K562 (cell line): Measurements from ENCODE around the gene NEUROD4. TPM values are rescaled to one million over a fixed set of nuclear protein-coding genes. Genes with fewer than 3 reads are reported as not detected.

Experiments
- ATAC-seq: fragments of 200-7000 bp; cut with Tn5 transposase; 3 replicates; pipeline ENCODE4 v1.9.1; 2020; ENCODE audit warnings: moderate library complexity
- BruUV-seq: library from RNA; stranded (reverse); fragments of 400-500 nt; replicated peaks from 2 replicates; lab custom pipeline; 2021; lab: Mats Ljungman, UMichigan
- CTCF ChIA-PET: fragments of 300-600 bp; formaldehyde crosslinking; extraction: SDS; loops from one replicate; lab custom pipeline; 2021; ENCODE audit warnings: low intra/inter-chr PET ratio; lab: Yijun Ruan, JAX
- POLR2A ChIA-PET: fragments of 300-600, 350-650 bp; sonication (Branson Sonifier 250); formaldehyde crosslinking; extraction: SDS; loops from one replicate; lab custom pipeline; 2021; ENCODE audit warnings: antibody characterized with exemption, inconsistent platforms; lab: Yijun Ruan, JAX
- DNase-seq, 4 experiments: peaks; one replicate each; pipeline versions ENCODE4 v3.0.0 to v3.0.0-alpha.2; 2011 to 2018; ENCODE audit warnings: low spot score in 3 of 4, mixed read lengths in 3 of 4; ENCODE audit errors: extremely low read depth in 1 of 4
- FAIRE-seq: peaks from 2 replicates; lab custom pipeline; 2011; peaks lifted over from hg19 to GRCh38; lab: Jason Lieb, UNC
- H2AFZ ChIP-seq: 2 replicates; pipeline ENCODE4 v1.6.0; 2011; ENCODE audit warnings: low read depth, low read length, control low read depth, inconsistent platforms
- H3K27ac ChIP-seq: fragments of 200-600 bp; 3 replicates; pipeline ENCODE4 v1.8.0; 2011; ENCODE audit warnings: low read depth, mild to moderate bottlenecking, control low read depth, inconsistent platforms, low read length, moderate library complexity, mixed read lengths; ENCODE audit errors: extremely low read depth
- H3K27me3 ChIP-seq, 2 experiments: fragments of 300-600 bp in 1 of 2; 2 replicates in 1 of 2; 3 replicates in 1 of 2; pipeline versions ENCODE4 v1.6.0 to v1.8.0; 2011; ENCODE audit warnings: inconsistent platforms in 2 of 2, low read length in 2 of 2, mild to moderate bottlenecking in 1 of 2, mixed read lengths in 1 of 2, moderate library complexity in 1 of 2; ENCODE audit not compliant: control insufficient read depth in 2 of 2, insufficient read depth in 2 of 2
- H3K36me3 ChIP-seq: fragments of 300-600 bp; 3 replicates; pipeline ENCODE4 v1.8.0; 2011; ENCODE audit warnings: mild to moderate bottlenecking, low read length, inconsistent platforms; ENCODE audit not compliant: control insufficient read depth, insufficient read depth
- H3K4me1 ChIP-seq, 2 experiments: fragments of 200-600 bp in 1 of 2; replicated peaks in 1 of 2; 2 replicates in 1 of 2; 3 replicates in 1 of 2; pipeline versions ENCODE4 v1.5.1 to v1.8.0; 2011; ENCODE audit warnings: inconsistent platforms in 2 of 2, low read length in 2 of 2, mild to moderate bottlenecking in 1 of 2, mixed read lengths in 1 of 2, moderate library complexity in 1 of 2; ENCODE audit not compliant: control insufficient read depth in 2 of 2, insufficient read depth in 2 of 2
- H3K4me2 ChIP-seq: 2 replicates; pipeline ENCODE4 v1.6.1; 2011; ENCODE audit warnings: low read length, control low read depth, inconsistent platforms, mixed read lengths; ENCODE audit not compliant: insufficient read depth
- H3K4me3 ChIP-seq: fragments of 200-600 bp; sonication (generic), shearing (Covaris generic); 2 replicates; pipeline ENCODE4 v1.5.1; 2016; ENCODE audit warnings: control low read depth, inconsistent platforms
- H3K79me2 ChIP-seq: fragments of 200-600 bp; 3 replicates; pipeline ENCODE4 v1.8.0; 2011; ENCODE audit warnings: low read length, inconsistent platforms; ENCODE audit not compliant: control insufficient read depth, insufficient read depth
- H3K9ac ChIP-seq, 2 experiments: 2 replicates each; pipeline versions ENCODE4 v1.6.0 to v1.6.1; 2011; ENCODE audit warnings: low read depth in 2 of 2, low read length in 2 of 2, control low read depth in 1 of 2, inconsistent platforms in 1 of 2, mild to moderate bottlenecking in 1 of 2, mixed read lengths in 1 of 2; ENCODE audit not compliant: insufficient read depth in 1 of 2
- H3K9me1 ChIP-seq: one replicate; pipeline ENCODE4 v1.6.0; 2011; ENCODE audit warnings: inconsistent platforms, mild to moderate bottlenecking, low read length, moderate library complexity; ENCODE audit not compliant: control insufficient read depth, insufficient read depth
- H3K9me3 ChIP-seq: replicated peaks from 2 replicates; pipeline ENCODE4 v1.5.1; 2011; ENCODE audit warnings: low read depth, low read length, inconsistent platforms; ENCODE audit not compliant: control insufficient read depth, insufficient read depth
- H4K20me1 ChIP-seq: replicated peaks from 2 replicates; pipeline ENCODE4 v1.6.1; 2011; ENCODE audit warnings: low read length, inconsistent platforms, mixed read lengths; ENCODE audit not compliant: control insufficient read depth, insufficient read depth
- CBX3 ChIP-seq, 2 experiments: IDR thresholded peaks; 1 replicate in 1 of 2; 2 replicates in 1 of 2; pipeline ENCODE4 v1.6.1; 2012; ENCODE audit warnings: inconsistent platforms in 2 of 2, low read length in 2 of 2, borderline replicate concordance in 1 of 2, control low read depth in 1 of 2
- CC2D1A ChIP-seq: fragments of 450-650 bp; IDR thresholded peaks from 2 replicates; pipeline ENCODE4 v1.6.1; 2017; ENCODE audit warnings: mild to moderate bottlenecking
- ELK3 ChIP-seq: fragments of 450-650 bp; formaldehyde crosslinking; IDR thresholded peaks from 2 replicates; pipeline ENCODE4 v1.4.0; 2020; ENCODE audit warnings: mild to moderate bottlenecking
- EP400 ChIP-seq: fragments of 450-650 bp; IDR thresholded peaks from 2 replicates; pipeline ENCODE4 v1.6.1; 2017; ENCODE audit warnings: antibody characterized with exemption, mild to moderate bottlenecking, moderate library complexity
- GABPB1 ChIP-seq: sonication (generic); formaldehyde crosslinking; IDR thresholded peaks from 2 replicates; pipeline ENCODE4 v1.8.0; 2022; ENCODE audit warnings: mild to moderate bottlenecking, missing genetic modification reagents
- NFIC ChIP-seq: fragments of 450-650 bp; IDR thresholded peaks from 2 replicates; pipeline ENCODE4 v1.6.1; 2017; ENCODE audit warnings: mild to moderate bottlenecking, inconsistent platforms
- TCF7L2 ChIP-seq: fragments of 150-350 bp; IDR thresholded peaks from 2 replicates; pipeline ENCODE4 v1.6.1; 2016; ENCODE audit warnings: low read depth, mild to moderate bottlenecking, low read length, moderate library complexity
- ZBTB1 ChIP-seq: sonication (generic); formaldehyde crosslinking; IDR thresholded peaks from 2 replicates; pipeline ENCODE4 v1.8.1; 2023; ENCODE audit warnings: missing genetic modification reagents, low read depth, mild to moderate bottlenecking, borderline replicate concordance
- ZC3H11A ChIP-seq: IDR thresholded peaks from 2 replicates; pipeline ENCODE4 v1.6.1; 2012; ENCODE audit warnings: low read depth, low read length, improper control_type of control experiment
- ZFPM2 ChIP-seq: fragments of 250-450 bp; sonication (Bioruptor Pico); IDR thresholded peaks from 2 replicates; pipeline ENCODE4 v1.5.1; 2022; ENCODE audit warnings: mild to moderate bottlenecking
- WGBS: fragments of 100-300 bp; shearing (Covaris generic); methylation state at CpG from one replicate; pipeline ENCODE4 v1.1.6; 2016; ENCODE audit warnings: low coverage, mixed read lengths; ENCODE audit not compliant: insufficient coverage; ENCODE audit errors: missing lambda C conversion rate; 5-methylcytosine and 5-hydroxymethylcytosine counted together
- in situ Hi-C: fragments of 300-500 bp; cut with MboI; formaldehyde crosslinking; loops from 4 replicates; pipeline ENCODE4 v1.15.0; 2018; ENCODE audit warnings: inconsistent platforms, mixed read lengths
- intact Hi-C: fragments of 100-400 bp; cut with micrococcal nuclease; formaldehyde crosslinking; loops from 2 replicates; pipeline ENCODE4 v1.14.2; 2022
- polyA plus RNA-seq, 8 experiments: library from polyadenylated mRNA; depleted of rRNA in 4 of 8; stranded (reverse) in 5 of 8; unstranded in 3 of 8; fragments of >200 nt; fragmentation: Nextera tagmentation in 2 of 8; fragmentation: Illumina TruSeq in 1 of 8; extraction: Ambion mirVana in 2 of 8; extraction: Trizol in 1 of 8; gene quantifications; 2 replicates each; pipeline versions ENCODE4 v1.2.1 to v1.2.3, GENCODE V29; 2011 to 2014; ENCODE audit warnings: inconsistent platforms in 1 of 8, missing spikeins in 1 of 8
- total RNA-seq, 7 experiments: library from RNA; depleted of rRNA in 6 of 7; stranded (reverse); fragments of >200 nt in 6 of 7; fragmentation: Illumina TruSeq in 2 of 7; extraction: Trizol in 2 of 7; gene quantifications; 2 replicates each; pipeline versions ENCODE4 v1.2.1 to v1.2.3, GENCODE V29; 2011 to 2021; ENCODE audit warnings: low replicate concordance in 1 of 7

Gene NEUROD4
- total and polyA plus RNA-seq, 9 of the 15 experiments (the other 6 are each of a cell fraction or from before 2014, with no cell fraction given) = not detected

- Histone ChIP-seq H3K27me3 (no peaks in the 10 kb centered on the region), H3K9me1 (no peaks in the 10 kb centered on the region), H3K9me3 (no peaks in the 10 kb centered on the region), H3K4me1 (peaks cover 12 to 45% of the 10 kb centered on the region in 2 experiments), H2AFZ (no peak overlapping the region), H3K79me2 (no peaks in the 10 kb centered on the region), H3K36me3 (no peaks in the 10 kb centered on the region), H3K4me2 (no peak overlapping the region), H4K20me1 (no peaks in the 10 kb centered on the region), H3K27ac (no peak overlapping the region), H3K9ac (no peak overlapping the region), H3K4me3 (no peak overlapping the region)
- no TSS peak for BruUV-seq
- in situ Hi-C loops (no loop called here), intact Hi-C loops (no loop called here)
- DNase-seq = no peak
- WGBS = 50% methylated on average over 2 of the region's 2 CpGs
- no peak for TF ChIP-seq NFIC
- no peak for TF ChIP-seq CC2D1A
- TF ChIP-seq GABPB1 (CRISPR knock-in tag) = no peak
- TF ChIP-seq ELK3 (CRISPR knock-in tag) = no peak
- TF ChIP-seq ZBTB1 (CRISPR knock-in tag) = no peak
- no peak for TF ChIP-seq ZFPM2 (CRISPR knock-in tag)
- TF ChIP-seq EP400 = no peak
- no peak for TF ChIP-seq TCF7L2
- TF ChIP-seq ZC3H11A = no peak
- no peak for TF ChIP-seq CBX3 (IDR thresholded peaks at IDR 0.05; ENCODE audit: borderline replicate concordance in 1 of 2, low read length in 2 of 2)
- ATAC-seq = no peak
- ChIA-PET POLR2A (interaction anchor here (1.7 kb wide), 1 partner anchor 13 kb away, joined by 3 read pairs; no protein-coding TSS in a partner anchor), CTCF (no interaction called here)
- no peak for FAIRE-seq
These were observed 44.5 kb upstream of the NEUROD4 start for GRCh38 chr12:54975272-54975671.
